Peyer's patch (tissue), 4 donors: ENCODE data around the gene GOT2. TPM values are rescaled to one million over a fixed set of nuclear protein-coding genes. Genes with fewer than 3 reads are reported as not detected.

Experiments used
- DNase-seq, 3 donors: peaks; one replicate each; pipeline ENCODE4 v3.0.0-alpha.2; 2017 to 2019
- H3K27ac ChIP-seq, 4 donors: fragments of 200-600 bp; sonication (generic); one replicate each; pipeline ENCODE4 v1.5.1; 2016 to 2019
- H3K27me3 ChIP-seq, 2 donors: fragments of 200-600 bp; sonication (generic); one replicate each; pipeline ENCODE4 v1.5.1; 2019
- H3K36me3 ChIP-seq, 3 donors: fragments of 200-600 bp; sonication (generic); one replicate each; pipeline ENCODE4 v1.5.1; 2016 to 2019
- H3K4me1 ChIP-seq, 4 donors: fragments of 200-600 bp; sonication (generic); one replicate each; pipeline ENCODE4 v1.5.1; 2016 to 2019
- H3K4me3 ChIP-seq, 4 donors: fragments of 200-600 bp; sonication (generic); 1 replicate in 3 of 4; 2 replicates in 1 of 4; pipeline ENCODE4 v1.5.1; 2016 to 2019; ENCODE audit warnings: mild to moderate bottlenecking in 1 of 4
- H3K9me3 ChIP-seq, 4 donors: fragments of 200-600 bp; sonication (generic); one replicate each; pipeline ENCODE4 v1.5.1; 2016 to 2019; ENCODE audit warnings: mild to moderate bottlenecking in 1 of 4
- CTCF ChIP-seq, 6 experiments: fragments of 450-650 bp in 4 of 6; fragments of 200-600 bp in 2 of 6; sonication (generic) in 1 of 6; IDR thresholded peaks; one replicate each; pipeline ENCODE4 v1.5.1; 2017 to 2019; ENCODE audit warnings: antibody characterized with exemption in 6 of 6, mild to moderate bottlenecking in 3 of 6, moderate library complexity in 1 of 6
- POLR2A ChIP-seq, 2 donors: fragments of 450-650 bp; IDR thresholded peaks; one replicate each; pipeline ENCODE4 v1.5.1; 2017; ENCODE audit warnings: antibody characterized with exemption in 2 of 2, mild to moderate bottlenecking in 2 of 2, moderate library complexity in 2 of 2
- total RNA-seq, 4 donors: library from RNA; depleted of rRNA; stranded (reverse); fragments of >200 nt; gene quantifications; one replicate each; pipeline ENCODE4 v1.1.0, GENCODE V29; 2016

Gene GOT2
- total RNA-seq, 4 donors from 2014 or later: 57.0 to 72.7 (median 67.1) TPM

- H3K27me3 ChIP-seq: no peaks in the 10 kb centered on the region
- no peaks in the 10 kb centered on the region for H3K36me3 ChIP-seq
- peak overlapping the region in 1 of 4 donors; percentile 38 for H3K27ac ChIP-seq
- peak; percentile 72 to 92 (median 76) for DNase-seq
- TF ChIP-seq CTCF (IDR thresholded peaks at IDR 0.05) (peak; percentile 12 to 81 (median 69)), POLR2A (IDR thresholded peaks at IDR 0.05) (no peak)
- H3K4me1 ChIP-seq: no peaks in the 10 kb centered on the region
- H3K9me3 ChIP-seq: no peaks in the 10 kb centered on the region
- H3K4me3 ChIP-seq: peak overlapping the region in 1 of 4 donors; percentile 14
These were observed 22.0 kb upstream of the GOT2 start for GRCh38 chr16:58755989-58756649.

GRCh38 chr16:58753711-58754134 is 19.6 kb upstream of the GOT2 start:
- Histone ChIP-seq H3K4me3 (no peak overlapping the region), H3K27me3 (no peaks in the 10 kb centered on the region)
- TF ChIP-seq CTCF (IDR thresholded peaks at IDR 0.05): no peak
- no peak for TF ChIP-seq POLR2A (IDR thresholded peaks at IDR 0.05)

GRCh38 chr16:58744497-58744896 is 10.4 kb upstream of the GOT2 start:
- no peaks in the 10 kb centered on the region for H3K27me3 ChIP-seq
- TF ChIP-seq CTCF (IDR thresholded peaks at IDR 0.05) (no peak), POLR2A (IDR thresholded peaks at IDR 0.05) (no peak)
- DNase-seq: no peak
- no peak overlapping the region for H3K4me3 ChIP-seq
- H3K9me3 ChIP-seq: no peaks in the 10 kb centered on the region
- peaks cover 0 to 17% (median 0%) of the 10 kb centered on the region in 4 donors for H3K4me1 ChIP-seq
- H3K27ac ChIP-seq: no peak overlapping the region
- no peaks in the 10 kb centered on the region for H3K36me3 ChIP-seq

More at GRCh38 chr16:58753711-58754134, 19.6 kb upstream of the GOT2 start:
- no peak for DNase-seq
- Histone ChIP-seq H3K9me3 (no peaks in the 10 kb centered on the region), H3K4me1 (no peaks in the 10 kb centered on the region), H3K36me3 (no peaks in the 10 kb centered on the region), H3K27ac (no peak overlapping the region)

- peak overlapping the region in 1 of 4 donors; percentile 61 for H3K27ac ChIP-seq
- peaks cover 0 to 17% (median 0%) of the 10 kb centered on the region in 4 donors for H3K4me1 ChIP-seq
- no peaks in the 10 kb centered on the region for H3K9me3 ChIP-seq
- TF ChIP-seq POLR2A (IDR thresholded peaks at IDR 0.05): no peak
- TF ChIP-seq CTCF (IDR thresholded peaks at IDR 0.05): no peak
- no peaks in the 10 kb centered on the region for H3K27me3 ChIP-seq
- DNase-seq: no peak
- H3K4me3 ChIP-seq: no peak overlapping the region
- no peaks in the 10 kb centered on the region for H3K36me3 ChIP-seq
These were observed 7.9 kb upstream of the GOT2 start for GRCh38 chr16:58741976-58742375.

GRCh38 chr16:58741166-58741565 is 7.0 kb upstream of the GOT2 start:
- Histone ChIP-seq H3K4me3 (no peak overlapping the region), H3K27me3 (no peaks in the 10 kb centered on the region), H3K4me1 (peaks cover 0 to 17% (median 0%) of the 10 kb centered on the region in 4 donors), H3K27ac (peak overlapping the region in 2 of 4 donors; percentile 61 to 70), H3K9me3 (no peaks in the 10 kb centered on the region), H3K36me3 (no peaks in the 10 kb centered on the region)
- no peak for DNase-seq
- TF ChIP-seq POLR2A (IDR thresholded peaks at IDR 0.05): no peak
- no peak for TF ChIP-seq CTCF (IDR thresholded peaks at IDR 0.05)
